Nephron (organoid): ENCODE results near the gene EIF3I.

Source experiments
- H3K27ac Mint-ChIP-seq, 3 experiments: 2 replicates each; pipeline ENCODE4 v1.8.0; 2020; ENCODE audit warnings: mixed read lengths in 3 of 3, mild to moderate bottlenecking in 2 of 3, moderate library complexity in 1 of 3
- H3K27me3 Mint-ChIP-seq: 2 replicates; pipeline ENCODE4 v1.8.0; 2021; ENCODE audit warnings: low read depth, mild to moderate bottlenecking, moderate library complexity, mixed read lengths
- H3K36me3 Mint-ChIP-seq: 2 replicates; pipeline ENCODE4 v1.8.0; 2020; ENCODE audit warnings: low read depth, mixed read lengths
- H3K4me1 Mint-ChIP-seq: 2 replicates; pipeline ENCODE4 v1.8.0; 2020; ENCODE audit warnings: mixed read lengths
- H3K4me3 Mint-ChIP-seq, 3 experiments: 2 replicates each; pipeline ENCODE4 v1.8.0; 2020; ENCODE audit warnings: mild to moderate bottlenecking in 3 of 3, mixed read lengths in 3 of 3, moderate library complexity in 2 of 3
- H3K9me3 Mint-ChIP-seq: 2 replicates; pipeline ENCODE4 v1.8.0; 2020; ENCODE audit warnings: mixed read lengths
- TF ChIP-seq, protein P1 (sequence below), 3 experiments: fragments of 200-600 bp; sonication (generic); IDR thresholded peaks; one replicate each; pipeline ENCODE4 v1.5.0; 2021; ENCODE audit warnings: antibody characterized with exemption in 3 of 3; ENCODE audit not compliant: unreplicated experiment in 3 of 3

Gene EIF3I

DNA sequence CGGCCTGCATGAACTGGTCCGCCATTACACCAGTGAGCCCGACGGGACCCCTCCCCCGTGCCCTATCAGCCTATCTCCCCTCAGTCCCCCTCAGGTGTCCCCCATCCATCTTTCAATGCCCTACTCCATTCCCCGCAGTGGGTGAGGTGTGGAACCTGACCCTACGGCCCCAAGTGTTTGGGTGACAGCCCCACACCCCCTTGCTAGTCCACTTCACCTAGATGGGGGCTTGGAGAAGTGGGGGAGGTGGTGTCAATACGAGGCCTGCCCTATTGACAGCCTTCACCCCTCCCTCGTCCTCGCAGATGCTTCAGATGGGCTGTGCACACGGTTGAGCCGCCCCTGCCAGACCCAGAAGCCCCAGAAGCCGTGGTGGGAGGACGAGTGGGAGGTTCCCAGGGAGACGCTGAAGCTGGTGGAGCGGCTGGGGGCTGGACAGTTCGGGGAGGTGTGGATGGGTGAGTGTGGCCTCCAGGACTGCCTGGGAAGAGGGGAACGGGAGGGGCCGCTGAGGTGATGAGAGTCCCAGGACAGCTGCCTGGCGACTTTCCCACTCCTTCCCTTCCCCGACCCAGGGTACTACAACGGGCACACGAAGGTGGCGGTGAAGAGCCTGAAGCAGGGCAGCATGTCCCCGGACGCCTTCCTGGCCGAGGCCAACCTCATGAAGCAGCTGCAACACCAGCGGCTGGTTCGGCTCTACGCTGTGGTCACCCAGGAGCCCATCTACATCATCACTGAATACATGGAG lies 54.0 kb downstream of the EIF3I start:
- Mint-ChIP-seq H3K4me1 (peaks cover 17% of the 10 kb centered on the region), H3K4me3 (no peak overlapping the region), H3K27ac (no peak overlapping the region), H3K9me3 (no peaks in the 10 kb centered on the region), H3K27me3 (peaks cover 13% of the 10 kb centered on the region), H3K36me3 (no peaks in the 10 kb centered on the region)
- TF ChIP-seq, protein P1, sequence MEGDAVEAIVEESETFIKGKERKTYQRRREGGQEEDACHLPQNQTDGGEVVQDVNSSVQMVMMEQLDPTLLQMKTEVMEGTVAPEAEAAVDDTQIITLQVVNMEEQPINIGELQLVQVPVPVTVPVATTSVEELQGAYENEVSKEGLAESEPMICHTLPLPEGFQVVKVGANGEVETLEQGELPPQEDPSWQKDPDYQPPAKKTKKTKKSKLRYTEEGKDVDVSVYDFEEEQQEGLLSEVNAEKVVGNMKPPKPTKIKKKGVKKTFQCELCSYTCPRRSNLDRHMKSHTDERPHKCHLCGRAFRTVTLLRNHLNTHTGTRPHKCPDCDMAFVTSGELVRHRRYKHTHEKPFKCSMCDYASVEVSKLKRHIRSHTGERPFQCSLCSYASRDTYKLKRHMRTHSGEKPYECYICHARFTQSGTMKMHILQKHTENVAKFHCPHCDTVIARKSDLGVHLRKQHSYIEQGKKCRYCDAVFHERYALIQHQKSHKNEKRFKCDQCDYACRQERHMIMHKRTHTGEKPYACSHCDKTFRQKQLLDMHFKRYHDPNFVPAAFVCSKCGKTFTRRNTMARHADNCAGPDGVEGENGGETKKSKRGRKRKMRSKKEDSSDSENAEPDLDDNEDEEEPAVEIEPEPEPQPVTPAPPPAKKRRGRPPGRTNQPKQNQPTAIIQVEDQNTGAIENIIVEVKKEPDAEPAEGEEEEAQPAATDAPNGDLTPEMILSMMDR (IDR thresholded peaks at IDR 0.05; ENCODE audit: unreplicated experiment in 3 of 3): no peak
